Stromal cell of bone marrow (primary cell): ENCODE results near the gene CDKN3.
A peak's percentile ranks its signal among the peaks of the same experiment; 100 is the strongest.
"Not testable (repeated sequence)": the region's sequence is repeated elsewhere in the genome, so short reads cannot be mapped to it uniquely, and the experiment has no call there.

Experiments used
- DNase-seq: peaks from one replicate; pipeline ENCODE4 v3.0.0-alpha.2; 2012; ENCODE audit warnings: low read depth

CDKN3 gene

GRCh38 chr14:54424479-54424901 lies 27.7 kb downstream of the CDKN3 start:
- no peak for DNase-seq

- DNase-seq: no peak
Measured at GRCh38 chr14:54425068-54425467, 28.3 kb downstream of the CDKN3 start.

GRCh38 chr14:54425537-54426274 lies 28.9 kb downstream of the CDKN3 start:
- no peak for DNase-seq

GRCh38 chr14:54427871-54428270 lies 31.1 kb downstream of the CDKN3 start:
- DNase-seq: no peak

- DNase-seq: no peak
Measured at GRCh38 chr14:54428527-54428926, 31.7 kb downstream of the CDKN3 start.

- DNase-seq: no peak
Measured at GRCh38 chr14:54435500-54435981, 38.7 kb downstream of the CDKN3 start.

GRCh38 chr14:54437954-54438353 lies 41.1 kb downstream of the CDKN3 start:
- DNase-seq: not testable (repeated sequence)

- no peak for DNase-seq
Measured at GRCh38 chr14:54438703-54439102, 41.9 kb downstream of the CDKN3 start.

- no peak for DNase-seq
Measured at GRCh38 chr14:54440037-54440436, 43.2 kb downstream of the CDKN3 start.

- DNase-seq: no peak
Measured at GRCh38 chr14:54440476-54440872, 43.7 kb downstream of the CDKN3 start.

GRCh38 chr14:54440873-54441868 lies 44.4 kb downstream of the CDKN3 start, which contains the start of gene CNIH1:
TSS of gene CNIH1 (minus strand) at chr14:54441374. CDS start at chr14:54441327, 47 bp downstream.
- DNase-seq: peak; percentile 86

GRCh38 chr14:54442961-54443360 lies 46.2 kb downstream of the CDKN3 start:
- not testable (repeated sequence) for DNase-seq

- no peak for DNase-seq
Measured at GRCh38 chr14:54443981-54444380, 47.2 kb downstream of the CDKN3 start.

GRCh38 chr14:54444681-54445080 lies 47.9 kb downstream of the CDKN3 start:
- no peak for DNase-seq

GRCh38 chr14:54446161-54446693 lies 49.4 kb downstream of the CDKN3 start:
- no peak for DNase-seq

GRCh38 chr14:54447231-54447692 lies 50.5 kb downstream of the CDKN3 start:
- DNase-seq: no peak

GRCh38 chr14:54450535-54450934 lies 53.7 kb downstream of the CDKN3 start:
- DNase-seq: peak; percentile 75

- no peak for DNase-seq
Measured at GRCh38 chr14:54451121-54451601, 54.4 kb downstream of the CDKN3 start.

GRCh38 chr14:54451961-54452360 lies 55.2 kb downstream of the CDKN3 start:
- no peak for DNase-seq

GRCh38 chr14:54453252-54453651 lies 56.4 kb downstream of the CDKN3 start:
- DNase-seq: no peak

- DNase-seq: not testable (repeated sequence)
Measured at GRCh38 chr14:54453990-54454389, 57.2 kb downstream of the CDKN3 start.

GRCh38 chr14:54455363-54455762 lies 58.6 kb downstream of the CDKN3 start:
- no peak for DNase-seq
